ENCODE measurements around the gene MANSC1. TPM values are rescaled to one million over a fixed set of nuclear protein-coding genes. Genes with fewer than 3 reads are reported as not detected.

Gene MANSC1
- total RNA-seq, 1 experiment from 2014 or later, result 10.0 TPM

- H3K36me3 ChIP-seq (ENCODE audit: control insufficient read depth, insufficient read depth, low read length), result no peaks in the 10 kb centered on the region
- intact Hi-C loops (cut with micrococcal nuclease; ENCODE audit: unreplicated experiment), result no loop called here
- ChIA-PET POLR2A (interaction anchor here (0.7 kb wide), 1 partner anchor 335 kb away, joined by 9 read pairs; no protein-coding TSS in a partner anchor), CTCF (no interaction called here)
- DNase-seq (ENCODE audit: low read depth, low spot score) (no peak), ATAC-seq (no peak)
- no peaks in the 10 kb centered on the region for H3K27me3 ChIP-seq (ENCODE audit: control insufficient read depth, insufficient read depth, low read length)
- no peak overlapping the region for H3K27ac ChIP-seq (ENCODE audit: low read length)
- in situ Hi-C loops (cut with HindIII; ENCODE audit: low pct_unique_long_range_greater_than_20kb, low sequenced_read_pairs), result no loop called here
- H3K4me1 ChIP-seq (ENCODE audit: control insufficient read depth, insufficient read depth, low read length), result no peaks in the 10 kb centered on the region
- no peaks in the 10 kb centered on the region for H3K9me3 ChIP-seq (ENCODE audit: control insufficient read depth, insufficient read depth, low read depth, low read length)
- H3K4me3 ChIP-seq (ENCODE audit: low read depth in 2 of 2, low read length in 2 of 2), result no peak overlapping the region
- BruUV-seq (replicated peaks), result no TSS peak
- TF ChIP-seq REST (IDR thresholded peaks at IDR 0.05; ENCODE audit: insufficient read depth in 1 of 2, low read depth in 2 of 2, low read length in 1 of 2), result no peak
- no peak for TF ChIP-seq TCF7L2 (IDR thresholded peaks at IDR 0.05; ENCODE audit: low read depth, low read length)
- no peak for TF ChIP-seq CTCF (IDR thresholded peaks at IDR 0.05)
- no peak for TF ChIP-seq POLR2AphosphoS5 (IDR thresholded peaks at IDR 0.05; ENCODE audit: low read depth, low read length)
- TF ChIP-seq SIN3A (IDR thresholded peaks at IDR 0.05; ENCODE audit: borderline replicate concordance, insufficient read depth, low read depth, low read length), result no peak
Observed at GRCh38 chr12:12392413-12392812, 42.4 kb upstream of the MANSC1 start.

- no TSS peak for BruUV-seq (replicated peaks)
- Histone ChIP-seq H3K36me3 (ENCODE audit: control insufficient read depth, insufficient read depth, low read length) (no peaks in the 10 kb centered on the region), H3K27ac (ENCODE audit: low read length) (no peak overlapping the region; the same call in 1 of the 2 replicates), H3K4me1 (ENCODE audit: control insufficient read depth, insufficient read depth, low read length) (no peaks in the 10 kb centered on the region), H3K9me3 (ENCODE audit: control insufficient read depth, insufficient read depth, low read depth, low read length) (no peaks in the 10 kb centered on the region), H3K4me3 (ENCODE audit: low read depth in 2 of 2, low read length in 2 of 2) (no peak overlapping the region), H3K27me3 (ENCODE audit: control insufficient read depth, insufficient read depth, low read length) (no peaks in the 10 kb centered on the region)
- DNase-seq (ENCODE audit: low read depth, low spot score) (no peak), ATAC-seq (no peak)
- TF ChIP-seq CTCF (IDR thresholded peaks at IDR 0.05) (no peak), POLR2AphosphoS5 (IDR thresholded peaks at IDR 0.05; ENCODE audit: low read depth, low read length) (no peak), REST (IDR thresholded peaks at IDR 0.05; ENCODE audit: insufficient read depth in 1 of 2, low read depth in 2 of 2, low read length in 1 of 2) (no peak), TCF7L2 (IDR thresholded peaks at IDR 0.05; ENCODE audit: low read depth, low read length) (no peak), SIN3A (IDR thresholded peaks at IDR 0.05; ENCODE audit: borderline replicate concordance, insufficient read depth, low read depth, low read length) (no peak)
- intact Hi-C loops (cut with micrococcal nuclease; ENCODE audit: unreplicated experiment), result no loop called here
- ChIA-PET POLR2A (no interaction called here), CTCF (no interaction called here)
- in situ Hi-C loops (cut with HindIII; ENCODE audit: low pct_unique_long_range_greater_than_20kb, low sequenced_read_pairs), result no loop called here
Observed at GRCh38 chr12:12387501-12387900, 37.5 kb upstream of the MANSC1 start.

All from Panc1 (cell line).